OCI-LY1 (cell line): ENCODE data around the gene UGT1A9.
A peak's percentile ranks its signal among the peaks of the same experiment; 100 is the strongest.

Source experiments
- H2AFZ ChIP-seq: fragments of 200-600 bp; sonication (generic), shearing (Covaris generic); 2 replicates; pipeline ENCODE4 v1.6.0; 2014; ENCODE audit warnings: antibody characterized with exemption, mild to moderate bottlenecking, low read length
- H3F3A ChIP-seq: fragments of 200-600 bp; sonication (generic), shearing (Covaris generic); 2 replicates; pipeline ENCODE4 v1.6.0; 2014; ENCODE audit warnings: mild to moderate bottlenecking, antibody characterized with exemption, low read length, moderate library complexity; ENCODE audit not compliant: insufficient read depth
- H3K27ac ChIP-seq: fragments of 200-600 bp; sonication (generic); 2 replicates; pipeline ENCODE4 v1.5.1; 2014; ENCODE audit warnings: low read length, mixed run types, mild to moderate bottlenecking, low read depth; ENCODE audit not compliant: poor library complexity, severe bottlenecking
- H3K27me3 ChIP-seq: fragments of 200-600 bp; sonication (generic); 2 replicates; pipeline ENCODE4 v1.6.0; 2014; ENCODE audit warnings: antibody characterized with exemption, mild to moderate bottlenecking, low read length, moderate library complexity; ENCODE audit not compliant: insufficient read depth
- H3K36me3 ChIP-seq: fragments of 200-600 bp; sonication (generic); 2 replicates; pipeline ENCODE4 v1.6.1; 2014; ENCODE audit warnings: mild to moderate bottlenecking, antibody characterized with exemption, low read length, moderate library complexity, mixed read lengths; ENCODE audit not compliant: insufficient read depth
- H3K4me1 ChIP-seq: fragments of 200-600 bp; sonication (generic); 2 replicates; pipeline ENCODE4 v1.5.1; 2014; ENCODE audit warnings: mild to moderate bottlenecking, low read length, moderate library complexity; ENCODE audit not compliant: insufficient read depth, severe bottlenecking
- H3K4me2 ChIP-seq: fragments of 200-600 bp; sonication (generic), shearing (Covaris generic); 2 replicates; pipeline ENCODE4 v1.6.1; 2014; ENCODE audit warnings: low read length
- H3K4me3 ChIP-seq: fragments of 200-600 bp; sonication (generic); 2 replicates; pipeline ENCODE4 v1.5.1; 2014; ENCODE audit warnings: low read length, low read depth, mild to moderate bottlenecking, mixed read lengths; ENCODE audit not compliant: poor library complexity, severe bottlenecking
- H3K79me2 ChIP-seq: fragments of 200-600 bp; shearing (Covaris generic); 2 replicates; pipeline ENCODE4 v1.6.1; 2016; ENCODE audit warnings: mixed run types, low read length, mixed read lengths; ENCODE audit not compliant: insufficient read depth
- H3K9ac ChIP-seq: fragments of 200-600 bp; sonication (generic), shearing (Covaris generic); 2 replicates; pipeline ENCODE4 v1.6.1; 2014; ENCODE audit warnings: mild to moderate bottlenecking, low read length, mixed read lengths
- H3K9me2 ChIP-seq: fragments of 200-600 bp; sonication (generic), shearing (Covaris generic); 2 replicates; pipeline ENCODE4 v1.6.1; 2014; ENCODE audit warnings: low read depth, mild to moderate bottlenecking, low read length, mixed read lengths
- H3K9me3 ChIP-seq: fragments of 200-600 bp; shearing (Covaris generic); 2 replicates; pipeline ENCODE4 v1.6.1; 2014; ENCODE audit warnings: low read length, mixed read lengths
- H4K20me1 ChIP-seq: fragments of 200-600 bp; sonication (generic), shearing (Covaris generic); 2 replicates; pipeline ENCODE4 v1.6.0; 2016; ENCODE audit warnings: mild to moderate bottlenecking, low read length; ENCODE audit not compliant: insufficient read depth
- EZH2 ChIP-seq: fragments of 200-600 bp; sonication (generic), shearing (Covaris generic); IDR thresholded peaks from 2 replicates; pipeline ENCODE4 v1.8.0; 2017; ENCODE audit warnings: borderline replicate concordance, mixed run types, mild to moderate bottlenecking, antibody characterized with exemption, low read length, moderate library complexity, mixed read lengths
- TF ChIP-seq, protein P1 (sequence below): fragments of 200-600 bp; sonication (generic), shearing (Covaris generic); IDR thresholded peaks from 2 replicates; pipeline ENCODE4 v1.5.1; 2017; ENCODE audit warnings: mild to moderate bottlenecking, antibody characterized with exemption, low read length, moderate library complexity, mixed read lengths

The UGT1A9 gene

DNA sequence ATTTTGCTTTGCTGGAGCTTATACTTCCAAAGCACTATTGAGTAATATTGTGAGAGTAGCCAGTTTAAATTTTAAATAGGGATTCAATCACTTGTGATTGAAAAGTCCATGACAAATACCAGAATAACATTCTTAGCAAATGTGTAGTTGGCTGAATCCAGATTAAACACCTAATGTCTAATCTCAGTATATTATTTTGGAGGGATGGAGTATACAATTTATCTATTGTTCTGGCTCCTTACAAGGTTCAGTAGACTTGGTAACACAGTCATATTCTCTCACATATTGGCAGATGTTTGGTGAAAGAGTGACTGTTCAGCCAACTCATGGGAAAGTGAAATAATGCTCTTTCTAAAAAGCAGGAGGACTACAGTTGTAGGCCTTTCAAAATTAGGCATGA, 2.2 kb downstream of the UGT1A9 start:
- no peaks in the 10 kb centered on the region; the same call in 1 of the 2 replicates for H3K27me3 ChIP-seq
- H3K79me2 ChIP-seq: no peaks in the 10 kb centered on the region
- TF ChIP-seq EZH2: no peak
- TF ChIP-seq, protein P1, sequence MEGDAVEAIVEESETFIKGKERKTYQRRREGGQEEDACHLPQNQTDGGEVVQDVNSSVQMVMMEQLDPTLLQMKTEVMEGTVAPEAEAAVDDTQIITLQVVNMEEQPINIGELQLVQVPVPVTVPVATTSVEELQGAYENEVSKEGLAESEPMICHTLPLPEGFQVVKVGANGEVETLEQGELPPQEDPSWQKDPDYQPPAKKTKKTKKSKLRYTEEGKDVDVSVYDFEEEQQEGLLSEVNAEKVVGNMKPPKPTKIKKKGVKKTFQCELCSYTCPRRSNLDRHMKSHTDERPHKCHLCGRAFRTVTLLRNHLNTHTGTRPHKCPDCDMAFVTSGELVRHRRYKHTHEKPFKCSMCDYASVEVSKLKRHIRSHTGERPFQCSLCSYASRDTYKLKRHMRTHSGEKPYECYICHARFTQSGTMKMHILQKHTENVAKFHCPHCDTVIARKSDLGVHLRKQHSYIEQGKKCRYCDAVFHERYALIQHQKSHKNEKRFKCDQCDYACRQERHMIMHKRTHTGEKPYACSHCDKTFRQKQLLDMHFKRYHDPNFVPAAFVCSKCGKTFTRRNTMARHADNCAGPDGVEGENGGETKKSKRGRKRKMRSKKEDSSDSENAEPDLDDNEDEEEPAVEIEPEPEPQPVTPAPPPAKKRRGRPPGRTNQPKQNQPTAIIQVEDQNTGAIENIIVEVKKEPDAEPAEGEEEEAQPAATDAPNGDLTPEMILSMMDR: no peak
- no peaks in the 10 kb centered on the region for H4K20me1 ChIP-seq
- no peak overlapping the region for H3K9ac ChIP-seq
- H3K27ac ChIP-seq: no peak overlapping the region
- H3K9me2 ChIP-seq: no peaks in the 10 kb centered on the region
- H3K4me3 ChIP-seq: no peak overlapping the region
- no peaks in the 10 kb centered on the region for H3K4me1 ChIP-seq
- no peak overlapping the region for H2AFZ ChIP-seq
- H3F3A ChIP-seq: no peaks in the 10 kb centered on the region
- H3K36me3 ChIP-seq: no peaks in the 10 kb centered on the region
- no peaks in the 10 kb centered on the region for H3K9me3 ChIP-seq
- H3K4me2 ChIP-seq: no peak overlapping the region

DNA sequence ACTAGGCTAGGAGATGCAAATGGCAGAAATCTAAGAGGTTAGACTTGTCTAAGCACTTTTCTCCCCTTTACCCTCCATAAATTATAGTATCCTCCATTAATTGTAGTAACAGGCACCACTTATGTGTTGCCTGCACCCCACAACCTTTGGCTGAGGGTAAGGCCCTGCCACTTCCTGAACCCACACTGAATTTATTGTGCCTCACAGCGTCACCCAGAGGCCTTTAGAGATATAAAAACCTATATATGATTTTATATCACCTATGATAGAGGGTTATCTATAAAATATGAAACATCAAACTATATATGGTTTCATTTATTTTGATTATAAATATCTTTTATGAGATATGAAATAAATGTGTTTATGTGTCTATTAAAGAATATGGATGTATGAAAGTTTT, 2.6 kb downstream of the UGT1A9 start:
- no peaks in the 10 kb centered on the region for H3K9me3 ChIP-seq
- H3K9me2 ChIP-seq: no peaks in the 10 kb centered on the region
- no peaks in the 10 kb centered on the region for H3K79me2 ChIP-seq
- H3F3A ChIP-seq: no peaks in the 10 kb centered on the region
- no peaks in the 10 kb centered on the region; the same call in 1 of the 2 replicates for H3K27me3 ChIP-seq
- H4K20me1 ChIP-seq: no peaks in the 10 kb centered on the region
- H3K9ac ChIP-seq: no peak overlapping the region
- H3K4me2 ChIP-seq: no peak overlapping the region
- H3K4me3 ChIP-seq: no peak overlapping the region
- no peak for TF ChIP-seq EZH2
- TF ChIP-seq, protein P1: peak; percentile 27; the same call in 1 of the 2 replicates
- H3K4me1 ChIP-seq: no peaks in the 10 kb centered on the region
- H2AFZ ChIP-seq: no peak overlapping the region
- H3K36me3 ChIP-seq: no peaks in the 10 kb centered on the region
- no peak overlapping the region for H3K27ac ChIP-seq

DNA sequence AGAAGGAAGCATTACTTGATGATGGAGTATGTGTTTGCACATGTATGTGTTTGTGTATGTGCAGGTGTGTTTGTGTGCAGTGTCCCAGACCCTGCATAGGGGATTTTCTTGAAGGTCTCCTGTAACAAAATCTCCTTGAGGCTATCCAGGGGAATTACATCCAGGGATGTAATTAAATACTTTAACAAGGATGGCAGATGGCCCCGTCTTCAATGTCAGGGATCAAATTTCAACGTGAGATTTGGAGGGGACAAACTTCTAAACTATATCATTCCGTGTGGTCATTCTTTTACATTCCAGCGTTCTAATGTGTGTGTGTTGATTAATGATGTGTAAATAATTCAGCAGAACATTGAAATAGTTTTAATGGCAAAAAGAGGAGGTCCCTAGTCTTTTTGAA, 3.3 kb downstream of the UGT1A9 start:
- no peak overlapping the region for H3K4me3 ChIP-seq
- H3K9me3 ChIP-seq: no peaks in the 10 kb centered on the region
- H4K20me1 ChIP-seq: no peaks in the 10 kb centered on the region
- H3K9me2 ChIP-seq: no peaks in the 10 kb centered on the region
- H3K4me1 ChIP-seq: no peaks in the 10 kb centered on the region
- TF ChIP-seq, protein P1: no peak
- no peak for TF ChIP-seq EZH2
- H3K27me3 ChIP-seq: no peaks in the 10 kb centered on the region; the same call in 1 of the 2 replicates
- no peak overlapping the region for H3K27ac ChIP-seq
- no peak overlapping the region for H3K4me2 ChIP-seq
- no peaks in the 10 kb centered on the region for H3F3A ChIP-seq
- H3K9ac ChIP-seq: no peak overlapping the region
- H2AFZ ChIP-seq: no peak overlapping the region
- no peaks in the 10 kb centered on the region for H3K79me2 ChIP-seq
- no peaks in the 10 kb centered on the region for H3K36me3 ChIP-seq
